Myocyte (in vitro differentiated cells): Measurements from ENCODE around the gene RET. TPM values are rescaled to one million over a fixed set of nuclear protein-coding genes. Genes with fewer than 3 reads are reported as not detected.

ENCODE experiments used
- DNase-seq: peaks from one replicate; pipeline ENCODE4 v3.0.0-alpha.2; 2012; ENCODE audit warnings: low read depth
- polyA plus RNA-seq: library from polyadenylated mRNA; unstranded; fragments of >200 nt; gene quantifications from one replicate; pipeline ENCODE4 v1.2.1, GENCODE V29; 2012; ENCODE audit warnings: missing spikeins
- total RNA-seq: library from RNA; depleted of rRNA; stranded (reverse); fragments of >200 nt; gene quantifications from 2 replicates; pipeline ENCODE4 v1.2.3, GENCODE V29; 2014

Gene RET
- 0.08 TPM in 1 of 2 replicates, not detected in the other for total RNA-seq
- polyA plus RNA-seq = 0.13 TPM

DNA sequence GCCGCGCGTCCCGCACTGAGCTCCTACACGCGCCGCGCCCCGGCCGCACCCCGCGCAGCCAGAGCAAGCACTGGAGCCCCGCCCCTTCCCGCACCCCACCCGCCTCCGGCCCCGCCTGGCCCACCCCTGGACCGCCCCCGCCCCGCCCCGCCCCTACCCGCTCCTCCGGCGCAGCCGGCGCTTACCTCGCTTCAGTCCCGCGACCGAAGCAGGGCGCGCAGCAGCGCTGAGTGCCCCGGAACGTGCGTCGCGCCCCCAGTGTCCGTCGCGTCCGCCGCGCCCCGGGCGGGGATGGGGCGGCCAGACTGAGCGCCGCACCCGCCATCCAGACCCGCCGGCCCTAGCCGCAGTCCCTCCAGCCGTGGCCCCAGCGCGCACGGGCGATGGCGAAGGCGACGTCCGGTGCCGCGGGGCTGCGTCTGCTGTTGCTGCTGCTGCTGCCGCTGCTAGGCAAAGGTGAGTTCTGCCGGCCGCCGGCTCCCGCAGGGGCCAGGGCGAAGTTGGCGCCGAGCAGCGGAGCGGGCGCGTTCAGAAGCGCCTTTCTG, at the start of gene RET:
RET (plus strand) TSS at position 194 of the 545 bp plus-strand sequence; CDS start at position 384, 190 bp downstream.
- no peak for DNase-seq

- no peak for DNase-seq
These were observed 49.4 kb upstream of the RET start for GRCh38 chr10:43027331-43027955.

DNA sequence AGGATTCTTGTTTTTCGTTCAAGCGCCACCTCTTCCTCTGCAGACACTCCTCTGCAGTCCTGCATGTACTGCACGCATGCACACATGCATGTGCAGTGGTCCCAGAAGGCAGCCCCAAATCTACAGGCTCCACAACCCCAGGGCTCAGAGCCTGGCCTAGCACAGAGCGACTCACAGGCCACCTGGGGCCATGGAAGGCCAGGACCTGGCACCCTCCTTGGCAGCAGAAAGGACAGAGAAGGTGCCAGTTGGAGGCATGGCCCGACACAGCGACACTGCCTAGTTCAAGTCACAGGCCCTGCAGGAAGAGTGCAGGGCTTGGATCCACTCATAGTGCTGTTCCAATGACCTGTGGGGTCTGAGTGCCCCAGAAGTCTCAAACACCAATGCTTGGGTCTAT, 48.7 kb upstream of the RET start:
- no peak for DNase-seq

DNA sequence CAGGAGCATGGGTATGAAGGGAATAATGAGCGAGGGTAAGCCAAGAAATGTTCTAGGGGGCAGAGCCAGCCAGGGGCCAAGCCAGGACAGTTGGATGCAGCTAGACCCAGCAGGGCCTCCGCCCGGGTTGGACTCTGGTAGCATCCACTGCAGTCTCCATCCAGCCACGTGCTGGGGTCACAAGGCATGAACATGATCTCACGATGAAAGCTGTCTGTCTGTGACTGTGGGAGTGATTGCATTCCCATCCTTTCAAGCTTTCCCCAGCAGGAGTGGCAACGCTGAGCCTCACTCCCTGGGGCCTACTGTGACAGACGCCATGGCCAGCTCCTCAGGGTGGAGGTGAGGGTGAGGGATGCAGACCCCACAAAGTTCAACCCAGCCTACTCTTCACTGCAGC, 47.8 kb upstream of the RET start:
- no peak for DNase-seq

DNA sequence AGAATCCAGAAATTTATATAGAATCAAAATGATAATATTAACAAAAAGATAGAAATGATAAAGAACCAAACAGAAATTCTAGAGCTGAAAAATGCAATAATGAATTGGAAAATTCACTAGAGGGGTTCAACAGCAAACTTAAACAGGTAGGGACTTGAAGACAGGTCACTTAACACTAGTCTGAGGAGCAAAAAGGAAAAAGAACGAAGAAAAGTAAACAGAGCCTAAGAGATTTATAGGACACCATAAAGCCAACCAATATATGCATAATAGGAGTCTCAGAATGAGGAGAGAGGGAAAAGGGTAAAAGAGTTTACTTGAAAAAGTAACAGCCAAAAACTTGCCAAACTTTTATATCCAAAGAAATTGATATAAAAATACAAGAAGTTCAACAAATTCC, 44.3 kb upstream of the RET start:
- DNase-seq = no peak

DNA sequence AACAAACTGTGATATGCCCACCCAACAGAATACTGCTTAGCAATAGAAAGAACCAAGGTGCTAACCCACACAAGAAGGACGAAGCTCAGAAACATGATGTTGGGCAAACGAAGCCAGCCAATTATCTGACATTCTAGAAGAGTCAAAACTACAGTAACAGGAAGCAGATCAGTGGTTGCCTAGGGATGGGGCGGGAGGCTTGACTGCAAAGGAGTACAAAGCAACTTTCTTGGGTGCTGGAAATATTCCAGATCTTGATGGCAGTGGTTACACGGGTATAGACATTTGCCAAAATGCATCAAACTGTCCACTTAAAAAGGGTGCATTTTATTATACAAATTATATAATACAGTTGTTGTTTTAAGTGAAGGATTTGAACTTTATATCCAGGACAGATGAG, 41.1 kb upstream of the RET start:
- no peak for DNase-seq

DNA sequence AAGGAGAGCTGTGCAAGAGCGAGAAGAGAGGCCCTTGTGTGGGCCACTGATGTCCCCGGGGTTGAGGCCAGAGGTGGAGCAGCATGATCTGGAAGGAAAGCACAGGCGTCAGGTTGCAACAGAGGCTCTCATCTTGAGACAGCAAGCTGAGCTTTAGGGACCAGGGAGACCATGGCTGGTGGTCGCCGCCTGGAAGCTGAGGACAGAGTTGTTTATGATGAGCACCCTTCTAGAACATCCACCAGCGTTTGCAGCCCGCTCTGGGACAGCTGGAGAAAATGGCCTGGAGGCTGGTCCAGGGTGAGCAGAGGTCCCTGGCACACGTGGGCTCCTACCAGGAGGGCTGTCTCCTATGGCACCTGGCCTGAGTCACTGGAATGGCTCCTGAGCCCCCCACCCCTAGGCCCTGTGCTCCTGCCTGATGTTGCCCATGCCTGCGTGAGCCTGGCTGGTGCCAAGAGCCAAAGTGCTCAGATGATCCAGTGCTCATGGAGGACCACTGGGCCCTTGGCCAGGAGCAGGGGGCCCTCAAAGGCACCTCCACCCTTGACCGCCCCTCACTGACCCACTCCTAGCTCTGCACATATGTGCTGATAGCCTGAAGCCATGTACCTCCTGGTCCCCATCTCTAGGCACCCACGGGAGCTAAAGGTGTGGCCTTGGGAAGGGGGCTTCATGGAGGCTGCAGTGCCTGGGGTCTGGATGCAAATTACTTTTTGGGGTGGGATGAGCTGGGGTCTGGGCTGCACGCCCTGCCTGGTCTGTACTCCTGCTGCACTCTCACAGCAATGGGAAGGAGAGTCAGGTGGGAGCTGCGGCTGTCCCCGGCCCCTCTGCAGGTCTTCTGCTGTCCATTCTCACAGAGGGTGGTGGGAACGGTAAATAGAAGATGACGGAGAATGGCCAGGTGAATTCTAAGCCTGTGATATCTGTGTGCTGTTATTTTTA, 40.1 kb upstream of the RET start:
- DNase-seq = no peak

DNA sequence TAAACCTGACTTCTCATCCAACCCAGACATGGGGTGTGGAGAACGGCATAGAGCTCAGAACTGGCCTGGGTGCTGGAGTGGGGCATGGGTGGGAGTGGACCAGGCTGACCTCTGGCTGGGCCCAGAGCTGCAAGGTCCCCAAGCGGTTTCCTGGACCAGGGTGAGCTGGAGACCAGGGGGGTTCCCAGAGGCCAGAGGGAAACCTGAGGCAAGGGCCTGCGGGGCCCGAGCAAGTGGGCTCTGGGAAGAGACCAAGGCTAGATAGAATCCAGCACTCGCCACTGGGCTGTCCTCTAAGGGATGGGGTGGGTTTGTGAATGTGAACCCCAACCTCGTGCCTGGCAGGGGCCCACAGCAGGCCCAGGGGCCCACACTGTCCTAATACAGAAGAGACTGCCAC, 39.4 kb upstream of the RET start:
- no peak for DNase-seq

GRCh38 chr10:43037942-43038782, 38.7 kb upstream of the RET start:
- no peak for DNase-seq

DNA sequence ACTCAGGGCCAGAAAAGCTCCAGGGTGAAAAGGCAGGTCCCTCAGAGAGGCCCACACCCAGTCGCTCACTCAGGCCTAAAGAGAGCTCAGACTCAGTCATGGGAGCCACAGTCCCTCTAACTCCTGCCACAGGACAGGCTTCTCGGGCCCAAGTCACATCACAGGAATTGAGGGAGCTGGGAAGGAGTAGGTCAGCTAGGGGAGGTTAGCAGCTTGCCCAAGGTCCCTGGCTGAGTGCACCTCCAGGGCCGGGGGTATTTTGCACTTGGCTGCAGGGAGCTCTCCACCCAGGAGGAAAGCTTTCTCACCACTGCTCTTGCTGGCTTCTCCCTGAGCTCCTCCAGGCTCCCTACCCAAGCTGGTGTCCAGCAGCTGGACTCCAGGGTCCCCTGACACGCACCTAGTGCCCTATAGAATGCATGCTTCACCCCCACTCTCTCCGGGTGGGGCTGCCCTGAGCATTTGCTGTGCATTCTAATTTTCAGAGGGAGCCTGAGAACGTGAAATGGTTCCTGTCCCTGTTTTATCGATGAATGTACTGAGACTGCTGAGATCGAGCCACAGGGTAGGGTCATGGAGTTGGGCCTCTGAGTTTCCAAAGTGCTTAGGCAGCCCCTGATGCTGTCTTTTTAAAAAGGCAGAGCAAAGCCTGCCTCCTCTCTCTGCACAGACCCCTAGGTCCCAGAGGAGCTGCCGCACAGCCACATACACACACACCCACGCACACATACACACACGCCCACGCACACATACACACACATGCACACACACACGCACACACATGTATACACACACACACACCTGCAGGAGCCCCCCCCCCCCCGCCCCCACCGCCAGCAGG, 37.9 kb upstream of the RET start:
- no peak for DNase-seq

GRCh38 chr10:43039624-43040481, 37.0 kb upstream of the RET start:
- DNase-seq = no peak

- DNase-seq = no peak
These were observed 36.2 kb upstream of the RET start for GRCh38 chr10:43040482-43041256.

GRCh38 chr10:43041422-43042342, 35.2 kb upstream of the RET start:
- DNase-seq = no peak

- DNase-seq = no peak
These were observed 34.1 kb upstream of the RET start for GRCh38 chr10:43042503-43043341.

DNA sequence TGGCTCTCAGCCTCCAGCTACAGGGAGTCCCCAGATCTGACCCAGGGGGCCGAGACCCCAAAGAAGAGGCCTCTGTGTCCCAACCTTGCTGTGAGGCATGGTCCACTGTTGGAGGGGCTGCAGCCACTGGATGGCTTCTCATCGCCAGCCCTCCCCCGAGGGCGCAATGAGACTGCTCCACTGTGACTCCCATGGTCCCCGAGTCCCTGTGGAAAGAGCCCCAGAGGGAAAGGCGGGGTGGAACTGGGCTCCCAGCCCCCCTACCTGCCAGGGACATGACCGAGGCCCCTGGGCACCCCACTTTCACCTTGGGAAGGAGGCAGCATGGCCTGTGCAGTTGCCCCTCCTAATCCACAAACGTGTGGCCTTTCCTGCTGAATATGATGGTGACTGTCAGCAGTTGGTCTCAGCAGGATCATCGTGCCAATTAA, 33.5 kb upstream of the RET start:
- DNase-seq = no peak

DNA sequence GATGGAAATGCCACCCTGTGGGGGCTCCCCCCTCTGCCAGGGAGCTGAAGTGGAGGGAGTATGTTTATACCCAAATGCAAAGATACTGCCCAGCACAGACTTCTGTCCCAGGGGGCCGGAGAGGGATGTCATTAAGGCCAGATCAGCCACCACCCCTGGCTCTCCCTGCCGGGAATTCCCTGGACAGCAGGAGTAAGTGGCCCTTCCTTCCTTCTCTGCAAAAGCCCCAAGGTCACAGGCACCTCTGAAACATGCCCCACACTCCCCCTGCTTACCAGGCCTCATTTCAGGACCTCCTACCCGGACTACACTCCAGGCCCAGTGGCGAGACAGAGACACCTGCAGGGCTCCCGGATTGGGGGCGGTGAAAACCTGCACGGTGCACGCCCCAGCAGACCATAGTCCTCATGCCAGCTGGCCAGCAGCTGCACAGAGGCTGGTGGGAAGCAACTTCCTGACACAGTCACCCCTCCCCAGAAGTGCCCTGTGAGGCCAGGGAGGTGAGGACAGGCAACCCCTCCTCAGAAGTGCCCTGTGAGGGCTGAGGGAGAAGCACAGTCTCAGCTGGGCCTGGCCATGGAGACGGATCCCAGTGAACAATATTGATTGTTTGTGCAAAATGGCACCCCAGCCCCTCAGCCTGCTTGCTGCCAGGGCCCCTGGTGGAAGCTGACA, 33.0 kb upstream of the RET start:
- DNase-seq = no peak
